ENCODE results near the gene RAMP1.

- TF ChIP-seq CTCF (conservative IDR thresholded peaks at IDR 0.05; ENCODE audit: low read length): no peak
- TF ChIP-seq EZH2phosphoT487 (IDR thresholded peaks at IDR 0.05; ENCODE audit: borderline replicate concordance): no peak
Observed at GRCh38 chr2:237815637-237816036, 43.8 kb upstream of the RAMP1 start.
